HG02763 (cell line): ENCODE data around the gene CSTPP1.
"Not testable (repeated sequence)": the region's sequence is repeated elsewhere in the genome, so short reads cannot be mapped to it uniquely, and the experiment has no call there.

Source experiments
- ATAC-seq: cut with Tn5 transposase; IDR thresholded peaks from one replicate; pipeline ENCODE4 v1.9.1; 2021; ENCODE audit warnings: mild to moderate bottlenecking, moderate library complexity; ENCODE audit not compliant: unreplicated experiment

Gene CSTPP1

DNA sequence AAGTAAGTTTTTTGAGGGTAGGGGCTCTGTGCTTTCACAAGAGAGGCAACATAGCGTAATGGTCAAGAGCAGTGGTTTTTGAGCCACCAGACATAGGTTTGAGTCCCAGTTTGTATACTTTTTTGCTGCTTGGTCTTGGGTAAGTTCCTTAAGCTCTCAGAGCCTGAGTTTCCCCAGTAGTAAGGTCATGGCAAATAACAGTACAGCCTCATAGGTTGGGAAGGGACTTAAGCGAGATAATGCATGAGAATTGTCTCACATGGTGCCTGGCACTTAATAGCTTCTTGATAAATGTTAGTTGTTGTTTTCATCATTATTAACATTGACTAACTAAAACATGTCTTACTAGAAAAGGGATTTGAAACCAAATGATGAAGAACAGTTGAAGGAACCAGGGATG lies 157.0 kb downstream of the CSTPP1 start:
- ATAC-seq = no peak

- ATAC-seq = not testable (repeated sequence)
These were observed 160.3 kb downstream of the CSTPP1 start for GRCh38 chr11:47096871-47097270.

- not testable (repeated sequence) for ATAC-seq
These were observed 161.7 kb downstream of the CSTPP1 start for GRCh38 chr11:47098223-47098622.

DNA sequence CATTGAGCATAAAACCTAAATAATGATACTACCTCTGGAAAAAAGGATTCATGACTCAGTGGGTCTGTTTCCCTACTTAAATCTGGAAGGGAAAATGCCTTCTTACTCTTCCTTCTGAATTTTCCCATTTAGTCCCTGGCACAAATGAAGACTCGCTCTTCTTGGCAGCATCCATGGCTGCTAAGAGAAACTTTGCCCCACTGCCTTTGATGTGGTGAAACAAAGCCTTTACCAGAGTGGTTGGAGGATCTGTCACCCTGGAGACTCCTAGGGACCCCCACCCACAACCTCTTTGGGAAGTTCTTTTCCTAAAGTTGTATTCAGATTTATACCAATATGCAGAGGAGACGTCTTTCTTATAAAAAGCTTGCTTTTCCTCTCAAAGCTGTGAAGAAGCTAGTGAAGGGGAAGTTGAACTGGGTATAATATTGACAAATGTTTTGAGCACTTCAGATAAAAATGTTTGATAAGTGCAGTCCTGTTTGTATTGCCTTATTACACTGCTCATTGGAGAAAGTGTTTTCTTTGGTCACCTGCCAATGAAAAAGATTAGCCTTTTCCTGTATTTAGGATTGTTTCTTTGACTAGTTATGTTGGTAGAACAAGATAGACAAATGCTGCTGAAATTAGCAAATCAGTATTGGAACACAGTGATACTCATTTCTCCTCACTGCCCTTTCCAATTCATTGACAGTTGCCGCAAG lies 162.8 kb downstream of the CSTPP1 start:
- no peak for ATAC-seq

DNA sequence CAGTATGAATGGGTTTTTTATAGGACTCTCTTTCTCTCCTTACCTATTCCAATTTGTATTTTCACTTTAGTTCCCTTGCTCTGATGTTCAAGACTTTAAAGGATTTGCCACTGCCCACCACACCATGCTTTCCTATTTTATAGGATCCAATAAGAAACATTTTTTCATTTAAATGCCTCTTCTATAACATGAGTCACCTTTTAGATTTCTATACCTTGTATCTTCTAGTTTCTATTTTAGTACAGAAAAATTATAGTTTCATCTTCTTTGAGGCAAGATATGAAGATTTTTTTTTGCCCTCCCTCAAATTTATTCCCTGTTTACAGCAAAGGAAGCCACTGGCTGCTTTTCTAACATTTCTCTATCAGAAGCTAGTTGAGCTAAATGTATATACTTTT lies 163.4 kb downstream of the CSTPP1 start:
- no peak for ATAC-seq

- ATAC-seq = no peak
These were observed 164.8 kb downstream of the CSTPP1 start for GRCh38 chr11:47101406-47101805.

DNA sequence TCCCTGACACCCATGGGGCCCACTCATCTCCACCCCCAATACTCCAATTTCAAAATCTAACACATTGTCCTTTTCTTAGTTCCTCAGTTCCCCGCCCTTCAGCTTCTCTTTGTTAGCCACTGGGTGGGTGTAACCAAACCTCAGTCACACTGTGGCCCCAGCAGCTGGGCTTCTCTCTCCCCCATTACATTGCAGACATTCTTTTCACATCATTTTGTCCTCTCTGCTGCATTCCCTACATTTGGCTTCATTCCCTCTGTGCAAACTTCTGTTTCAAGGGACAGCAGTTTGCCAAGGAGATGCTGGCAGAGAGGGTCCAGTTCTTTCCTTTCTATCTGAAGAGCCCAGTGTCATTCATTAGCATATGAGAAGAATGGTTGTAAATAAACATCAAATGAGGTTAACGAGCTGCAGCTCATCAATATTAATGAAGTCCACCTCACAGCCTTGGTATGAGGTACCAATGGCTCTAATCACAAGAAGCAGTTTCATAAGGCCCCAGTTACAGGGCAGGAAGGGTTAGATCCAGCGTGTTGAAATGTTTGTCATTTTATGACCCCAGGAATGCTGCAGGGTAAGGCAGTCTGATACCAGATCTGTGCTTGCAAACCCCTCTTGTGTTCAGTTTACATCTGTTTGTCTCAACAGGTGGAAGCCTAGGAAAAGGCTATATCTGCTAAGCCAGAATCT lies 167.8 kb downstream of the CSTPP1 start:
- ATAC-seq = no peak

- no peak for ATAC-seq
These were observed 169.0 kb downstream of the CSTPP1 start for GRCh38 chr11:47105541-47105940.

GRCh38 chr11:47105974-47106373 lies 169.4 kb downstream of the CSTPP1 start:
- ATAC-seq = no peak

- no peak for ATAC-seq
These were observed 170.3 kb downstream of the CSTPP1 start for GRCh38 chr11:47106798-47107411.

GRCh38 chr11:47107744-47108143 lies 171.2 kb downstream of the CSTPP1 start:
- ATAC-seq = no peak

DNA sequence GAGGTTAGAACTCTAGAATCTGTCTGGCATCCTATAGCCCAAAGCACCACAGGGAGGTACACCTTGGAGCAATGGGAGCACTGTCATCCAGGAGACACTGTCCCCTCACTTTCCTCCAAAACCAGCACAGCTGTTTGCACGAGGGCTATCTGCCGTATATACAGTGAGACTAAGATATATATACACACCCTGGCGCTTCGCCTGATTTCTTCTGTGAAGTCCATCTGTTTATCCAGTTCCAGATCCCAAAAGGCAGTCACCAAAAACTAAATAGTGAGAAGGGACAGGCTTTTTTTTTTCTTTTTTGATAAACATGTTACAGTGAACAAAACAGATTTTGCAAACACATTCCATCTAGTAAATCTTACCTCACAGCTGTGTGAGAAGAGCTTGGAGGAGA lies 171.7 kb downstream of the CSTPP1 start:
- ATAC-seq = no peak

- ATAC-seq = no peak
These were observed 172.6 kb downstream of the CSTPP1 start for GRCh38 chr11:47109051-47109726.

DNA sequence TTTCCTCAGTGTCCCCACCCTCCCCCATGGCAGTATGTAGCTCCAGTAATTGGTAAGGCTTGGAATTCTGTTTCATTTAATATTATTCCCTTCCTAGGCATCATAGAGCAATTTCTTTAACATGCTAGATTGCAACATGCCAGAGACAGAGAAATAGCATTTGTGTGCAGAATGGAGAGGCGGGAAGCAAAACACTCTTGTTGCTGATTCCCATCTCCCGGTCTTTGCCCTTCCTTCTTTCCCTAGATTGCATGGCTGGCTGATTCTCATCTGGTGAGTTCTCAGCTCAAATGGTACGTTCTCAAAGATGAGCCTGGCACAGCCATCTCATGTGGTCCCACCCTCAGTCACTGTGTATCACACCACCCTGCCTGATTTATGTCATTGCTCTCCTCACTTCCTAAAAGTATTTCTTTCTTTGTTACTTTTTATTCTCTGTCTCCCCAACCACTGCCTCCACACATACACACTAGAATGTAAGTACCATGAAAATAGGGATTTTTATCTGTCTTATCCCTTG lies 173.2 kb downstream of the CSTPP1 start:
- ATAC-seq = no peak

GRCh38 chr11:47111318-47111804 lies 174.8 kb downstream of the CSTPP1 start:
- peak; percentile 79 for ATAC-seq

DNA sequence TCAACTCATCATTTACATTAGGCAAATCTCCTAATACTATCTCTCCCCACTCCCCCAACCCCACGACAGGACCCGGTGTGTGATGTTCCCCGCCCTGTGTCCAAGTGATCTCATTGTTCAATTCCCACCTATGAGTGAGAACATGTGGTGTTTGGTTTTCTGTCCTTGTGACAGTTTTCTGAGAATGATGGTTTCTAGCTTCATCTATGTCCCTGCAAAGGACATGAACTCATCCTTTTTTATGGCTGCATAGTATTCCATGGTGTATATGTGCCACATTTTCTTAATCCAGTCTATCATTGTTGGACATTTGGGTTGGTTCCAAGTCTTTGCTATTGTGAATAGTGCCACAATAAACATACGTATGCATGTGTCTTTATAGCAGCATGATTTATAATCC lies 176.4 kb downstream of the CSTPP1 start:
- not testable (repeated sequence) for ATAC-seq

GRCh38 chr11:47118958-47119688 lies 182.6 kb downstream of the CSTPP1 start:
- ATAC-seq = not testable (repeated sequence)

DNA sequence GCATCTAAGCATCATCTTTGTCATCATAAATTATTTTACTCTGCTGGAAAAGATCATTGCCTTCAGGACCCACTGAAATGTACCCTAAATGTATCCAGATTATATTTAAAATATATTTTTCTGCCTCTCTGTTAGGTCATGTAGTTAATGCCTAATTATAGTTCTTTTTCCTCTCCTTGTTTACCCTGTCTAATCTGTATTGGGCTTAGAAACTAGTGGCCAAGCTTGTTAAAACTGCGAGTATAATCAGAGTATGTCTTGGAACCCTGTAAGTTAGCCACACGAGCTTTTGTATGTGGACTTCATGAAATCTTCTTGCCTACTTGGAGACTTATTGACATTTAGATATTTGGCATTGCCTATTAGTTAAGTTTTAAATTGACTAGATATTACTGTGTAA lies 184.5 kb downstream of the CSTPP1 start:
- no peak for ATAC-seq

- ATAC-seq = no peak
These were observed 185.2 kb downstream of the CSTPP1 start for GRCh38 chr11:47121731-47122130.

GRCh38 chr11:47123094-47123493 lies 186.5 kb downstream of the CSTPP1 start:
- ATAC-seq = no peak
